T-helper 2 cell treated with Interferon-gamma antibody and Interleukin-4, amounts not matched to agents 5 μg/mL and 100 μg/mL, for 36 hours (primary cell): ENCODE data around the gene ITGB1BP1.

ENCODE experiments used
- DNase-seq: peaks from one replicate; pipeline ENCODE4 v3.0.0; 2021; ENCODE audit warnings: low spot score
- H3K27ac Mint-ChIP-seq: one replicate; pipeline ENCODE4 v1.8.0; 2021; ENCODE audit warnings: mild to moderate bottlenecking, mixed read lengths
- H3K27me3 Mint-ChIP-seq: one replicate; pipeline ENCODE4 v1.8.0; 2021; ENCODE audit warnings: low read depth, mixed read lengths
- H3K36me3 Mint-ChIP-seq: one replicate; pipeline ENCODE4 v1.8.0; 2021; ENCODE audit warnings: low read depth, mixed read lengths
- H3K4me1 Mint-ChIP-seq: one replicate; pipeline ENCODE4 v1.8.0; 2021; ENCODE audit warnings: low read depth, mixed read lengths
- H3K4me3 Mint-ChIP-seq: one replicate; pipeline ENCODE4 v1.8.0; 2022; ENCODE audit warnings: mild to moderate bottlenecking, moderate library complexity, mixed read lengths
- H3K9me3 Mint-ChIP-seq: one replicate; pipeline ENCODE4 v1.8.0; 2021; ENCODE audit warnings: mixed read lengths

The ITGB1BP1 gene

DNA sequence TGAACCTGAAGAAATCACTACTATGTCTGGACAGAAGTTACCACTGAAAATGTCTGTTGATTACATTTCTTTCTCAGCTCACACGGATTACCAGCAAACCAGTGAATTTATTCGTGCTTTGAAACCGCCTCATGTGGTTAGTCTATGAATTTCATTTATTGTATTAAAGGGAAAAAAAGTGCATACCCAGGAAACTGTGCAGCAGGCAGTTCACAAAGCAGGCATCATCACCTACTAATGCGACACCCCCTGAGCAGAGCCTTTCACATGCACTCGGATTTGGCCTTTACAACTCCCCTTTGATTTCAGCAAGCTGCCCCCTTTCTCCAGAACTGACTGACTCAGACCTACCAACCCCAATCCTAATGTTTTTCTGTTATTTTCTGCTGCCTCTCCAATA is 20.2 kb upstream of the ITGB1BP1 start:
- H3K36me3 Mint-ChIP-seq: peaks cover 39% of the 10 kb centered on the region
- DNase-seq: no peak
- no peak overlapping the region for H3K4me3 Mint-ChIP-seq
- no peaks in the 10 kb centered on the region for H3K27me3 Mint-ChIP-seq
- H3K27ac Mint-ChIP-seq: no peak overlapping the region
- H3K4me1 Mint-ChIP-seq: peaks cover 10% of the 10 kb centered on the region
- no peaks in the 10 kb centered on the region for H3K9me3 Mint-ChIP-seq

DNA sequence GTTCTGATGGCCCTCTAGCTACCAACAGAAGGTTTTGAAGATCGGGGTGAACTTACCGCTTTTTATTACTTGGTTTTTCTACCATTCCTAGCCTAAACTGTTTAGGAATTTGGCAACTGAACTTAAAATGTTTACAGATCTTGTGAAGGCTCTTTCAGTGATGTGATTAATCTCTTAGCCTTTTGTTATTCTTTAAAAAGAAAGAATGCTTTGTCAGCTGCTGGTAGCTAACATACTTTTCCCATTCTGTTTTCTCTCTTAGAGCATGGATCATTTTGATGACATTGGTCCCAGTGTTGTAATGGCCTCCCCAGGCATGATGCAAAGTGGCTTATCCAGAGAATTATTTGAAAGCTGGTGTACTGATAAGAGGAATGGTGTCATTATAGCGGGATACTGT is 18.2 kb upstream of the ITGB1BP1 start:
- peaks cover 44% of the 10 kb centered on the region for H3K36me3 Mint-ChIP-seq
- no peak overlapping the region for H3K4me3 Mint-ChIP-seq
- H3K9me3 Mint-ChIP-seq: no peaks in the 10 kb centered on the region
- no peak for DNase-seq
- H3K27ac Mint-ChIP-seq: no peak overlapping the region
- no peaks in the 10 kb centered on the region for H3K27me3 Mint-ChIP-seq
- H3K4me1 Mint-ChIP-seq: peaks cover 10% of the 10 kb centered on the region

DNA sequence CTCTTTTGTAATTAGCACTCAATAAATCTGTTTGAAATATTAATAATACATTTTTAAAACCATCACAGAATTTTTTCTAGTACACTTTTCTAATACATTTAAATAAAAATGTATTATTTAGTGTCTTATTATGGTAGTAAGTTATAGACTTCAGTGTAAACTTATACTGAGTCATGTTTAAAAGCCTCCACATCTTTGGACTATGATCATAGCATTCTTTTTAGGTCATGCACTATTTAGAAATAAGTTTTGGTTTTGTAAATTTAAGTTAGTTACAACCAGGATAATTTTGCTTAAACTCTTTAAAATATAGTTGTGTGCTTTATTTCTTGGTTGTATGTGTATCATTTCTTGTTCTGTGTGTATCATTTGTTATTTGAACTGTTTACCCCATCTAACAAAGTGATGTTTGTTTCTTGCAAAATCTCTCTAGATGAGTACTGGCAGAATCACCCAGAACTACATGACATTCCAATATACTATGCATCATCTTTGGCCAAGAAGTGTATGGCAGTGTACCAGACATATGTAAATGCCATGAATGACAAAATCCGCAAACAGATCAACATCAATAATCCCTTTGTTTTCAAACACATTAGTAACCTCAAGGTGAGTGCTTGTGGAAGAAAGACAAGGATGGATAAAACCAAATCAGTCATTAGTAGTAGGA is 16.9 kb upstream of the ITGB1BP1 start:
- Mint-ChIP-seq H3K27ac (no peak overlapping the region), H3K9me3 (no peaks in the 10 kb centered on the region), H3K36me3 (peaks cover 42% of the 10 kb centered on the region), H3K4me1 (peaks cover 5% of the 10 kb centered on the region), H3K4me3 (no peak overlapping the region), H3K27me3 (no peaks in the 10 kb centered on the region)
- no peak for DNase-seq

DNA sequence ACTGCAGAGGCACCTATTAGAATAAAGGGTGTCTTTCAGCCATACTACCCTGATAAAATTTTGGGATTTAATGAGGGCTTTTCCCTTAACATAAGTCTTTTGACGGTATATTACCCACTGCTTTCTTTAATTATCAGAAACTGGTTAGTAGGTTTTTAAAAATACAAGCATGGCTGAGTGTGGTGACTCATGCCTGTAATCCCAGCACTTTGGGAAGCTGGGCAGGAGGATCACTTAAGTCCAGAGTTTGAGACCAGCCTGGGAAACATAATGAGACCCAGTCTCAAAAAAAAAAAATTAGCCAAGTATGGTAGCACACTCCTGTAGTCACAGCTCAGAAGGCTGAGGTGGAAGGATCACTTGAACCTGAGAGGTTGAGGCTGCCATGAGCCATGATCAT is 16.2 kb upstream of the ITGB1BP1 start:
- H3K36me3 Mint-ChIP-seq: peaks cover 42% of the 10 kb centered on the region
- H3K27me3 Mint-ChIP-seq: no peaks in the 10 kb centered on the region
- no peak overlapping the region for H3K27ac Mint-ChIP-seq
- no peak for DNase-seq
- H3K4me3 Mint-ChIP-seq: no peak overlapping the region
- no peaks in the 10 kb centered on the region for H3K9me3 Mint-ChIP-seq
- no peaks in the 10 kb centered on the region for H3K4me1 Mint-ChIP-seq

DNA sequence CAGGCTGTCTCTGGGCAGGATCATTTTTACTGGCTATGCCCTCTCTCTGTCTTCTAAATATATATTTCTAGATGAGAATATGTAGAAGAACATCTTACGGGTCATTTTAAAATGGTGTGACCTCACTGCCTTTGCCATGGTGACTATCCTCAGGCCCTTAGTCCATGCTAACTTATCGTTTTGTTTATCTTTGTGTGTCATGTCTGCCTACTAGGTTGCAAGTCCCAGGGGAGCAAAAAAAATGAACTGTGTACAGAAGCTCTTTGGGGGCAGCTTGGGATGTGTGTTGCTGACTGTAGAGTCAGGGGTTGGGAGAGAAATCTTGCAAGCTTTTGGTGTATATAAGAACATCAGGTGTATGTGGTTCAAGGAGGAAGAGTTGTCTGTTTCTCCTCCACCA is 11.2 kb upstream of the ITGB1BP1 start:
- no peak overlapping the region for H3K27ac Mint-ChIP-seq
- no peaks in the 10 kb centered on the region for H3K9me3 Mint-ChIP-seq
- H3K27me3 Mint-ChIP-seq: no peaks in the 10 kb centered on the region
- no peak for DNase-seq
- H3K4me1 Mint-ChIP-seq: peaks cover 10% of the 10 kb centered on the region
- no peak overlapping the region for H3K4me3 Mint-ChIP-seq
- peaks cover 53% of the 10 kb centered on the region for H3K36me3 Mint-ChIP-seq

- Mint-ChIP-seq H3K27me3 (no peaks in the 10 kb centered on the region), H3K36me3 (peaks cover 40% of the 10 kb centered on the region), H3K27ac (no peak overlapping the region), H3K9me3 (no peaks in the 10 kb centered on the region), H3K4me1 (peaks cover 12% of the 10 kb centered on the region), H3K4me3 (no peak overlapping the region)
- DNase-seq: no peak
These were observed 7.3 kb upstream of the ITGB1BP1 start for GRCh38 chr2:9430316-9431293.

- no peaks in the 10 kb centered on the region for H3K27me3 Mint-ChIP-seq
- H3K9me3 Mint-ChIP-seq: no peaks in the 10 kb centered on the region
- no peak for DNase-seq
- H3K4me3 Mint-ChIP-seq: no peak overlapping the region
- peaks cover 14% of the 10 kb centered on the region for H3K4me1 Mint-ChIP-seq
- no peak overlapping the region for H3K27ac Mint-ChIP-seq
- H3K36me3 Mint-ChIP-seq: peaks cover 34% of the 10 kb centered on the region
These were observed 5.7 kb upstream of the ITGB1BP1 start for GRCh38 chr2:9428965-9429577.

GRCh38 chr2:9424447-9425164 is 1.3 kb upstream of the ITGB1BP1 start:
- no peaks in the 10 kb centered on the region for H3K27me3 Mint-ChIP-seq
- peaks cover 27% of the 10 kb centered on the region for H3K4me1 Mint-ChIP-seq
- H3K9me3 Mint-ChIP-seq: no peaks in the 10 kb centered on the region
- H3K27ac Mint-ChIP-seq: no peak overlapping the region
- H3K4me3 Mint-ChIP-seq: no peak overlapping the region
- H3K36me3 Mint-ChIP-seq: peaks cover 25% of the 10 kb centered on the region
- no peak for DNase-seq

- H3K4me1 Mint-ChIP-seq: peaks cover 34% of the 10 kb centered on the region
- no peaks in the 10 kb centered on the region for H3K27me3 Mint-ChIP-seq
- H3K9me3 Mint-ChIP-seq: no peaks in the 10 kb centered on the region
- no peak overlapping the region for H3K4me3 Mint-ChIP-seq
- peaks cover 25% of the 10 kb centered on the region for H3K36me3 Mint-ChIP-seq
- DNase-seq: no peak
- no peak overlapping the region for H3K27ac Mint-ChIP-seq
These were observed 569 bp upstream of the ITGB1BP1 start for GRCh38 chr2:9423922-9424272.

DNA sequence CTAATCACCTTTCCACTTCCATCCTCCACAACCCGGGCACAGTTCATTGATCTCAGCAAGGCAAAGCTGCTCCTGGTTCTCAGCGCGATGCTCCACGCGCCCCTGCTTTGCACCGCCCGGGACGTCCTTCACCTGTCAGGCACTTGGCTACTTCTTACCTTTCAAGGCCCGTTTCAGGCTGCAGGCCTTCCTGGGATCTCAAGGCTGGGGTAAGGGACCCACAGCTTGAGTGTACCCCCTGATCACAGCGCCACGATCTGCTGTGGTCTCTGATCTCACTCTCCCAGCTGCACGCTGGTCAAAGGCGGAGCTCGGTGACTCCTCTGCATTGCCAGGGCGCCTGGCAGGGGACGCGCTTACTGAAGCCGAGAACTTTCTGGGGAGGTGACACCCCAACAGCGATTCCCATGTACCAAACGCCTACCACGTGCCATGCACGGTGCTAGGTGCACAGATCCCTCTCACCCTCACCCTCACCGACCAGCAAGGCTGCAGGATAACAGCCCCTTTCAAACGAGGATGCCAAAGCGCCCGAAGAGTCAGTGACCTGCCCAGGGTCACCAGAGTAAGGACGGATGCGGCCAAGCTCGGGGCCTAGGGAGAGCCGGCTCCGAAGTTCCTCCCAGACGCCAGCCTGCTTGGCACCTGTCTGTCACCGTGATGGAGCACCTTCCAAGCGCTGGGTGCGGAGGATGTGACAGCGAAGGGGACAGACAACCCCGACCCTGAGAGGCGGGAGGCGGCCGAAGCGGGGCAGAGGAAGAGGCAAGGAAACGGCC is 818 bp downstream of the ITGB1BP1 start:
- no peaks in the 10 kb centered on the region for H3K27me3 Mint-ChIP-seq
- peak overlapping the region; percentile 94 for H3K27ac Mint-ChIP-seq
- DNase-seq: peak; percentile 59
- H3K4me3 Mint-ChIP-seq: peak overlapping the region; percentile 86
- H3K9me3 Mint-ChIP-seq: no peaks in the 10 kb centered on the region
- peaks cover 36% of the 10 kb centered on the region for H3K4me1 Mint-ChIP-seq
- H3K36me3 Mint-ChIP-seq: peaks cover 33% of the 10 kb centered on the region

- Mint-ChIP-seq H3K27ac (no peak overlapping the region), H3K4me1 (peaks cover 36% of the 10 kb centered on the region), H3K9me3 (no peaks in the 10 kb centered on the region)
These were observed 2.8 kb downstream of the ITGB1BP1 start for GRCh38 chr2:9420495-9420894.

GRCh38 chr2:9419541-9419940 is 3.8 kb downstream of the ITGB1BP1 start:
- Mint-ChIP-seq H3K4me3 (peak overlapping the region; percentile 37), H3K36me3 (peaks cover 43% of the 10 kb centered on the region), H3K9me3 (no peaks in the 10 kb centered on the region), H3K27me3 (no peaks in the 10 kb centered on the region), H3K27ac (no peak overlapping the region), H3K4me1 (peaks cover 40% of the 10 kb centered on the region)
- no peak for DNase-seq

More at GRCh38 chr2:9420495-9420894, 2.8 kb downstream of the ITGB1BP1 start:
- no peaks in the 10 kb centered on the region for H3K27me3 Mint-ChIP-seq
- H3K4me3 Mint-ChIP-seq: peak overlapping the region; percentile 37
- peaks cover 40% of the 10 kb centered on the region for H3K36me3 Mint-ChIP-seq
- no peak for DNase-seq

DNA sequence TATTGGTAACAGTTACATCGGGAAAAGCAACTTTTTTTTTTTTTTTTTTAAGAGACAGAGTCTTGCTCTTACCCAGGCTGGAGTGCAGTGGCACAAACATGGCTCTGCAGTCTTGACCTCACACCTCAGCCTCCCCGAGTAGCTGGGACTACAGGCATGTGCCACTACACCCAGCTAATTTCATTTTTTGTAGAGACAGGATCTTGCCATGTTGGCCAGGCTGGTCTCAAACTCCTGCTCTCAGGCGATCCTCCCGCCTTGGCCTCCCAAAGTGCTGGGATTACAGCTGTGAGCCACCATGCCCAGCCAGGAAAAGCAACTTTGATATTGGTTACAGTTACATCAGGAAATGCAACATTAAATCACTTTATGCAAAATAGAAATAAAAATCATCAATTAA is 4.6 kb downstream of the ITGB1BP1 start:
- no peak overlapping the region for H3K4me3 Mint-ChIP-seq
- DNase-seq: no peak
- no peak overlapping the region for H3K27ac Mint-ChIP-seq
- H3K9me3 Mint-ChIP-seq: no peaks in the 10 kb centered on the region
- H3K4me1 Mint-ChIP-seq: peaks cover 39% of the 10 kb centered on the region
- peaks cover 47% of the 10 kb centered on the region for H3K36me3 Mint-ChIP-seq
- no peaks in the 10 kb centered on the region for H3K27me3 Mint-ChIP-seq
